C4-2B (cell line): Measurements from ENCODE around the gene SAMMSON.

Source experiments
- H3K27ac ChIP-seq: fragments of 450-650 bp; 2 replicates; pipeline ENCODE4 v1.5.1; 2017
- CTCF ChIP-seq: fragments of 450-650 bp; conservative IDR thresholded peaks from 2 replicates; pipeline ENCODE4 v1.5.1; 2017; ENCODE audit warnings: mild to moderate bottlenecking
- ZFX ChIP-seq: fragments of 450-650 bp; IDR thresholded peaks from 2 replicates; pipeline ENCODE4 v1.6.1; 2017

SAMMSON gene

DNA sequence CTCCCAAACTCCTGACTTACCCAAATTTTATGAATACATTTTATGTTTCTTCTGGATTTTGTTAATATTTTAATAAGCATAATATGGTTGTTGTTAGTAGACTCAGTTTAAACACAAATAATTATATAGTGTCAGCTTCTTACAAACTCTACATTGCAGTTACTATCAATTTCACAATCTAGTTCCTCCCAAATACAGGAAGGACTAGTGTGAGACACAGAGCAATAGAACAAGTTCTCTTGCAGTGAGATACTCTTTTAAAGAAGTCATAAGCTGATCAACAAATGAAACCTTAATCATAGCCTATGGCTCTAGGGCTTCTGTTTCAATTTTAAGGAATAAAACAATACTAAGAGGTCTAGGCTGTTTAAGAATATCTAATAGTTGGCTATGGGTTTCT lies 86.1 kb downstream of the SAMMSON start:
- H3K27ac ChIP-seq = no peak overlapping the region
- TF ChIP-seq CTCF = no peak
- TF ChIP-seq ZFX = no peak

DNA sequence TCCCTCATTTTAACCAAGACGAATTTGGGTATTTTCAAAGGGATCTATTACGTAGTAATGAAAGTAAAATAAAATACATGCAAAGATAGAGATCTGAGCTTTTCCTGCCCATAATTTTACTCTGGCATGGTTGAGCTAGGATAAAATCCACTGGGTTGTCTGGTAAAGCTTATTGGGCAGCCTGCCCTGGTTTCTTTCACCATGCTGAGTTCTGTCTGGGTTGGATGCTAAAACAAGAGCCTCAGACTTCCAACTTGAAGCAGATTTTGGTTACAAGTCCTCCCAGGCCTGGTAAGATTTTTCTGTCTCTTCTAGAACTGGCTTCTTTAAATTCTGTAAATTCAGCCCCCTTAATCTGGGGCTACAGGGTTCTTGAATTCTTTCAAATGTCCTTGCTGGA lies 86.8 kb downstream of the SAMMSON start:
- TF ChIP-seq CTCF (no peak), ZFX (no peak)

GRCh38 chr3:70090322-70090913 lies 90.9 kb downstream of the SAMMSON start:
- H3K27ac ChIP-seq = no peak overlapping the region
- TF ChIP-seq CTCF = peak; percentile 79
- no peak for TF ChIP-seq ZFX

More for the DNA sequence above, 86.8 kb downstream of the SAMMSON start:
- no peak overlapping the region for H3K27ac ChIP-seq

DNA sequence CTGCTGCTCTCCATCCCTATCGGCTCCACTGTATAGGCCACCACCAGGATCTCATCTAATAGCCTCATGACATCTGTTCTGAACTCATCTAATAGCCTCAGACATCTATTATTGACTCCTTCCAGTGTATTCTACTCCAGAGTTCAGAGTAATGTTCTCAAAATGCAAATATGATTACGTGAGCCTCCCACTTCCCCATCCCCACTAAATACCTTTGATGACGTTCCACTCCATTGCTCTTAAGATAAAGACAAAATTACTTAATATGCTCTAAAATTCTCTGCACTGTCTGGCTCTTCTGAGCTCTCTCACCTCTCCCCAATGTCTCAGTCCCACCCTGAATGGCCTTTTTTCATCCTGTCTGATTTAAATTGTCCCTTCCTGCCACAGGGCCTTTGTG lies 94.7 kb downstream of the SAMMSON start:
- no peak overlapping the region for H3K27ac ChIP-seq
- TF ChIP-seq ZFX (no peak), CTCF (no peak)

DNA sequence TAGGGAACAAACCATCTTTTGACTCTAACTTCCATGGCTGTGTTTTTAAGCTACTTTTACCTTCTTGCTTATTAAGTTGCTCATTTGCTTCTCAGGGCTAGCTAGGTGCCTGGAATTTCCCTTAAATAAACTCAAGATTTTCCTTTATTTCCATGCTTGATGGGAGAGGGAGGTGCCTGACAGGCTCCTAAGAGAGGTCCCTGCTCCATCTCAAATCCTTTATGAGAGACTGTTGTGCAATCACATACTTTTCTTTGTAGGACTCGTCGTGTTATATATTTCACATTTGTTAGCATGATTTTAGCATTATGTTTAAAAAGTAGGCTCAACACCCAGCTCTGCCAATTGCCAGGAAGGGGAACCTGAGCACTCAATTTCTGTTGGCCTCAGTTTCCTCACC lies 95.7 kb downstream of the SAMMSON start:
- TF ChIP-seq ZFX (no peak), CTCF (no peak)
- H3K27ac ChIP-seq = no peak overlapping the region

- no peak overlapping the region for H3K27ac ChIP-seq
- TF ChIP-seq CTCF (no peak), ZFX (no peak)
These were observed 97.0 kb downstream of the SAMMSON start for GRCh38 chr3:70096376-70097066.

DNA sequence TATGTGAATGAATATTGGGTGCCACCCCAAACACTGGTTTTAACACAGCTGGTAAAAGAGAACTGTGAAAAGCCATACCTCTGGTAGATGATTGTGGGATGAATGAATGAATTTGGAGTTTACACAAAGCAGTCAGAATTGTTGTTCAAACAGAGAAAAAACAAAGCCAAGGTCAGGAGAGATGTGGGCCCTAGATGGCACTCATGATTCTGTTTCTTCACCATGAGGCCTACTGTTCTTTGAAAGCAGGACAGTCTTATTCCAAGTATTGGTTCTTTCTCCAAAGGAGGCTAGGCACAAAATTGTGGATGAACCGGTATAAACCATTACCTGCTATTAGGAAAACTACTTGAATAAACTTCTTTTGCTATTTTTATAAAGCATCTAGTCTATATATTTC lies 97.6 kb downstream of the SAMMSON start:
- H3K27ac ChIP-seq = no peak overlapping the region
- TF ChIP-seq CTCF = no peak
- TF ChIP-seq ZFX = no peak
